ENCODE measurements around the gene ARMC10. TPM values are rescaled to one million over a fixed set of nuclear protein-coding genes. Genes with fewer than 3 reads are reported as not detected.
"Not testable (repeated sequence)": the region's sequence is repeated elsewhere in the genome, so short reads cannot be mapped to it uniquely, and the experiment has no call there.

The ARMC10 gene
- total RNA-seq, 2 experiments from 2014 or later, result 28.3 to 32.9 TPM

DNA sequence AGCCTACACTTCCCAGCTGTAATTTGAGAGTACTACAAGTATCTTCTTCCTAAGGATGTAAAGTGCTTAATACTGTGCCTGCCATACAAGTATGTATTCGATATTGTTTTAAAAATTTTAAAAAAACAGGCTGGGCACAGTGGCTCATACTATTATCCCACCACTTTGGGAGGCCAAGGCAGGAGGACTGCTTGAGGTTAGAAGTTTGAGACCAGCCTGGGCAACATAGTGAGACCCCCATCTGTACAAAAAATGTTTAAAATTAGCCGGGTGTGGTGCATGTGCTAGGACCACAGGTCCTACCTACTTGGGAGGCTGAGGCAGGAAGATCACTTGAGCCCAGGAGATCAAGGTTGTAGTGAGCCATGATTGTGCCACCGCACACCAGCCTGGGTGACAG, 8.3 kb downstream of the ARMC10 start:
- peaks cover 16% of the 10 kb centered on the region for H3K4me1 Mint-ChIP-seq
- DNase-seq, result no peak
- CTCF ChIA-PET, result interaction anchor here (1.5 kb wide), 1 partner anchor 8 kb away, joined by 5 read pairs; the partner anchor contains the start of genes ARMC10 and FBXL13
- H3K27me3 Mint-ChIP-seq, result no peaks in the 10 kb centered on the region
- H3K4me3 Mint-ChIP-seq, result no peak overlapping the region
- peaks cover 18% of the 10 kb centered on the region for H3K36me3 Mint-ChIP-seq (ENCODE audit: low read depth)
- POLR2A ChIA-PET, result no interaction called here
- H3K9me3 Mint-ChIP-seq, result no peaks in the 10 kb centered on the region
- no peak overlapping the region for H3K27ac Mint-ChIP-seq

DNA sequence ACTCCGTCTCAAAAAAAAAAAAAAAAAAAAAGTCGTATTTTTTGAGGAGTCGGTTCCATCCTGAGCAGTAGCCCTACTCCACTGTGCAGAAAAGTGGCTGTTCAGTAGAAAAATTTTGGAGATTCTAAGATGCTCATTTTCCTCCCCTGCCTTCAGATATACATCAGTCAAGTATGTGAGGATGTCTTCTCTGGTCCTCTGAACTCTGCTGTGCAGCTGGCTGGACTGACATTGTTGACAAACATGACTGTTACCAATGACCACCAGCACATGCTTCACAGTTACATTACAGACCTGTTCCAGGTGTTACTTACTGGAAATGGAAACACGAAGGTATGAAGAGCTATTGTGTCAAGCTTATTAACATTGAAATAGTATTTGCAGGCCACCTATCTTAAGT, 17.4 kb downstream of the ARMC10 start:
- H3K27ac Mint-ChIP-seq, DNase-seq, POLR2A ChIA-PET, H3K9me3 Mint-ChIP-seq, H3K4me1 Mint-ChIP-seq, H3K27me3 Mint-ChIP-seq, H3K4me3 Mint-ChIP-seq: not testable (repeated sequence)
- CTCF ChIA-PET, result interaction anchor here (1.0 kb wide), 1 partner anchor 20 kb away, joined by 3 read pairs; no protein-coding TSS in a partner anchor
- H3K36me3 Mint-ChIP-seq (ENCODE audit: low read depth), result peaks cover 49% of the 10 kb centered on the region

DNA sequence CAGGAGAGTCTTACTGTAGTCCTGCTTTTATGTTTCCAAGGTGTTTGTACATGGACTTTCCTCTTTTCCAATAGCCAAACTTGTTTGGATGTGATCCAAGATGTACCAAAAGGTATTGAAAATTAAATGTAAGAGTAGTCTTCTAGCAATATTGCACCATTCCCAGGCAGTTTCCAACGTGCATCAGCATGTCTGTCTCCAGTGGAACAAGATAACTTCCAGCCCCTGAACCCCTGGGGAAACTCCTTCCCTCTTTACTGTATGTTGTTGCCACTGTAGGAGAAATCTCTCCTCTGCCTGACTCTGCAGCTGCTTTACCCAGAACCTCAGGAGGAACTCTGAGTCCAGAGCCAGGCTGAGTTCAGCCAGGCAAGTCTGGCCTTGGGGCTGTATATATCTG, 18.5 kb downstream of the ARMC10 start:
- Mint-ChIP-seq H3K4me3 (no peak overlapping the region), H3K27me3 (no peaks in the 10 kb centered on the region), H3K27ac (no peak overlapping the region), H3K36me3 (ENCODE audit: low read depth) (peaks cover 49% of the 10 kb centered on the region), H3K9me3 (no peaks in the 10 kb centered on the region), H3K4me1 (no peaks in the 10 kb centered on the region)
- no peak for DNase-seq
- ChIA-PET CTCF (no interaction called here), POLR2A (no interaction called here)

DNA sequence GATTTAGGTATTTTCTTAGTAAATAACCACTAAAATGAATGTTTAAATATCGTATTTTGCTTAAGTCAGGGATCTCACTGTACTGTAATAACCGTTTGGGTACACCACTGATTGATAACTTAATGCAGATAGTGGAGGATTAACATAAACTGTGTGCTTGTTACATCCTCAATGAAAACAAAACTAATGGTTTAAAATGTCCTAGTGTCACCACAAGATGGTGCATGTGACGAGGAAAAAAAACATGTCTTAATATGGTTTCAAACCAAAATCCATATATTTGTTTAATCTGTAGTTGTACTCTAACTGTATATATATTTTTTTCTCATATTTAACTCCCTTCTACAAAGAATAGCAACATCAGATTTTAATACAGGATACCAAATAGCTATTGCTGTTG, 19.2 kb downstream of the ARMC10 start:
- Mint-ChIP-seq H3K4me3 (no peak overlapping the region), H3K4me1 (no peaks in the 10 kb centered on the region), H3K27ac (no peak overlapping the region), H3K27me3 (no peaks in the 10 kb centered on the region), H3K36me3 (ENCODE audit: low read depth) (peaks cover 42% of the 10 kb centered on the region), H3K9me3 (no peaks in the 10 kb centered on the region)
- POLR2A ChIA-PET, result no interaction called here
- no peak for DNase-seq
- CTCF ChIA-PET, result no interaction called here

DNA sequence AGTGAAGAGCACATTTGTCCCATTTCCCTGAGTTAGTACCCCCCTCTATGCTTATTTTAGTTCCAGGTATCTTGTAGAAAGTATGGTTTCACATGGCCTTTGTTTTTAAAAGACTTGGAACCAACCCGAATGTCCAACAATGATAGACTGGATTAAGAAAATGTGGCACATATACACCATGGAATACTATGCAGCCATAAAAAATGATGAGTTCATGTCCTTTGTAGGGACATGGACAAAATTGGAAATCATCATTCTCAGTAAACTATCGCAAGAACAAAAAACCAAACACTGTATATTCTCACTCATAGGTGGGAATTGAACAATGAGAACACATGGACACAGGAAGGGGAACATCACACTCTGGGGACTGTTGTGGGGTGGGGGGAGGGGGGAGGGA, 20.6 kb downstream of the ARMC10 start:
- H3K27me3 Mint-ChIP-seq, H3K4me1 Mint-ChIP-seq, H3K27ac Mint-ChIP-seq, POLR2A ChIA-PET, H3K4me3 Mint-ChIP-seq, H3K9me3 Mint-ChIP-seq, DNase-seq: not testable (repeated sequence)
- CTCF ChIA-PET, result interaction anchor here (1.0 to 1.5 kb wide), 2 partner anchors 10 to 16 kb away, joined by 3 read pairs; no protein-coding TSS in a partner anchor
- H3K36me3 Mint-ChIP-seq (ENCODE audit: low read depth), result peaks cover 35% of the 10 kb centered on the region

DNA sequence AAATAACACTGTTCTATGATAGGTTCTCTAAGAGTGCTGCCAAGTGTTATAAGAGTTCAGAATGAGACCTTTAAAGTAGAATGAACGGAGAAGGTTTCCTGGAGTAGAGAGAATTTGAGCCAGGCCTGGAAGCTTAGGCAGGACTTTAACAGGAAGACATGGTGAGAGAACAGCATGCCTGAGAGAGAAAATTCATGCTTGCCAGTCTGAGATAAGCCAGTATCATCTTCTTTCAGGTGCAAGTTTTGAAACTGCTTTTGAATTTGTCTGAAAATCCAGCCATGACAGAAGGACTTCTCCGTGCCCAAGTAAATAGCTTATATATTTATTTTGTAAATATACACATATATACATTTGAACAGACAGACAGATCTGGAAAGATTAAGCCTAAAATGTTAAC, 22.1 kb downstream of the ARMC10 start:
- Mint-ChIP-seq H3K36me3 (ENCODE audit: low read depth) (peaks cover 36% of the 10 kb centered on the region), H3K9me3 (no peaks in the 10 kb centered on the region), H3K4me1 (no peaks in the 10 kb centered on the region), H3K27me3 (no peaks in the 10 kb centered on the region), H3K4me3 (no peak overlapping the region), H3K27ac (no peak overlapping the region)
- ChIA-PET POLR2A (no interaction called here), CTCF (no interaction called here)
- no peak for DNase-seq

DNA sequence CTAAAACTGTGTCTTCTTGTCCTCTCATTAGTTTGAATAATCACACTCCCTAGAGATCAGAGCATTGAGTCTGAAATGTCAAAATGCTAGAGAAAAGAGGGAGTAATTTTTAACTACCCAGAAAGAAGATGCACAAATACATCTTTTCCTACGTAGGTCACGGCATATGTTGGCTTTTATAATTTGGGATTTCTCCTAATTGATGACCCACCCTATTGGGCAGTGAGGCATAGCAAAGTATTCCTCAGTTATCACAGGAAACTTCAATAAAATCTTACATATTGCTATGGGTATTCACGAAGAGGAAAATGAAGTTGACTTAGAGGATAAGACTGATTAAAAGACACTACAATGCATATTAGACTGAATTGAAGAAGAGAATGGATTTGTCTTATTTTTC, 25.4 kb downstream of the ARMC10 start:
- Mint-ChIP-seq H3K36me3 (ENCODE audit: low read depth) (peaks cover 25% of the 10 kb centered on the region), H3K27ac (no peak overlapping the region)
- POLR2A ChIA-PET, result no interaction called here

DNA sequence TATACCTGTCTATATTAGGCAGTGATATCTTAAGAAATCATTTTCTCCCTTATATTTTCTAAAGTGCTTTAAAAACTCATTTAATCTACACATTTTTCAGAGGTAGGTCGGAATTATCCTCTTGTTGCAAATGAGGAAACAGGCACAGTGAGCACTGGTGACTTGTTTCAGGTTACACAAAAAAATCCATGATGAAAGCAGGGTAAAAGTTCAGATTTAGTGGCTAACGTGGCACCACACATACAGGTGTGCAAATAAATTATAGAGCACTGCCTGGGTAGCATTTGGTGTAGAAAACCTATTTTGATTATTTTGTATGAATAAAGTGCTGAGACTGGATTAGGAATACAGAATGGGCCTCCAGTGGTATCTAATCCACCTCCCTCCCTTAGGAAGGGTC, 26.6 kb downstream of the ARMC10 start:
- ChIA-PET CTCF (no interaction called here), POLR2A (no interaction called here)
- Mint-ChIP-seq H3K4me1 (no peaks in the 10 kb centered on the region), H3K9me3 (no peaks in the 10 kb centered on the region), H3K4me3 (no peak overlapping the region), H3K27me3 (no peaks in the 10 kb centered on the region), H3K36me3 (ENCODE audit: low read depth) (peaks cover 21% of the 10 kb centered on the region), H3K27ac (no peak overlapping the region)
- DNase-seq, result no peak

More for the DNA sequence above, 25.4 kb downstream of the ARMC10 start:
- Mint-ChIP-seq H3K27me3 (no peaks in the 10 kb centered on the region), H3K9me3 (no peaks in the 10 kb centered on the region), H3K4me1 (no peaks in the 10 kb centered on the region), H3K4me3 (no peak overlapping the region)
- DNase-seq, result no peak
- CTCF ChIA-PET, result no interaction called here

DNA sequence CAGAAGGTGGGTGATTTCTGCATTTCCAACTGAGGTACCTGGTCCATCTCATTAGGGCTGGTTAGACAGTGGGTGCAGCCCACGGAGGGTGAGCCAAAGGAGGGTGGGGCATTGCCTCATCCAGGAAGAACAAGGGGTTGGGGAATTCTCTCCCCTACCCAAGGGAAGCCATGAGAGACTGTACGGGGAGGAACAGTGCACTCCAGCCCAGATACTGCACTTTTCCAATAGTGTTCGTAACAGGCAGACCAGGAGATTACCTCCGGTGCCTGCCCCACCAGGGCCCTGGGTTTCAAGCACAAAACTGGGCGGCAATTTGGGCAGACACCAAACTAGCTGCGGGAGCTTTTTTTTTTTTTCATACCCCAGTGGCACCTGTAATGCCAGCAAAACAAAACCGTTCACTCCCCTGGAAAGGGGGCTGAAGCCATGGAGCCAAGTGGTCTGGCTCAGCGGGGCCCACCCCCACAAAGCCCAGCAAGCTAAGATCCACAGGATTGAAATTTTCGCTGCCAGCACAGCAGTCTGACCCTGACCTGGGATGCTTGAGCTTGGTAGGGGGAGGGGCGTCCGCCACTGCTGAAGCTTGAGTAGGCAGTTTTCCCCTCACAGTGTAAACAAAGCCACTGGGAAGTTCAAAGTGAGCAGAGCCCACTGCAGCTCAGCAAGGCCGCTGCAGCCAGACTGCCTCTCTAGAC, 31.2 kb downstream of the ARMC10 start:
- CTCF ChIA-PET, result no interaction called here
- Mint-ChIP-seq H3K36me3 (ENCODE audit: low read depth) (peaks cover 34% of the 10 kb centered on the region), H3K27ac (no peak overlapping the region), H3K4me3 (no peak overlapping the region), H3K9me3 (peaks cover 25% of the 10 kb centered on the region), H3K4me1 (peaks cover 12% of the 10 kb centered on the region), H3K27me3 (no peaks in the 10 kb centered on the region)
- DNase-seq, result no peak
- POLR2A ChIA-PET, result no interaction called here

DNA sequence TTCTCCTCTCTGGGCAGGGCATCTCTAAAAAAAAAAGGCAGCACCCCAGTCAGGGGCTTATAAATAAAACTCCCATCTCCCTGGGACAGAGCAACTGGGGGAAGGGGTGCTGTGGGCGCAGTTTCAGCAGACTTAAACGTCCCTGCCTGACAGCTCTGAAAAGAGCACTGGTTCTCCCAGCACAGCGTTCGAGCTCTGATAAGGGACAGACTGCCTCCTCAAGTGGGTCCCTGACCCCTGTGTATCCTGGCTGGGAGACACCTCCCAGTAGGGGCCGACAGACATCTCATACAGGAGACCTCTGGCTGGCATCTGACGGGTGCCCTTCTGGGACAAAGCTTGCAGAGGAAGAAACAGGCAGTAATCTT, 31.7 kb downstream of the ARMC10 start:
- Mint-ChIP-seq H3K9me3 (peaks cover 25% of the 10 kb centered on the region), H3K4me1 (peaks cover 12% of the 10 kb centered on the region), H3K36me3 (ENCODE audit: low read depth) (peaks cover 34% of the 10 kb centered on the region)
- H3K27me3 Mint-ChIP-seq, POLR2A ChIA-PET, H3K27ac Mint-ChIP-seq, CTCF ChIA-PET, H3K4me3 Mint-ChIP-seq, DNase-seq: not testable (repeated sequence)

DNA sequence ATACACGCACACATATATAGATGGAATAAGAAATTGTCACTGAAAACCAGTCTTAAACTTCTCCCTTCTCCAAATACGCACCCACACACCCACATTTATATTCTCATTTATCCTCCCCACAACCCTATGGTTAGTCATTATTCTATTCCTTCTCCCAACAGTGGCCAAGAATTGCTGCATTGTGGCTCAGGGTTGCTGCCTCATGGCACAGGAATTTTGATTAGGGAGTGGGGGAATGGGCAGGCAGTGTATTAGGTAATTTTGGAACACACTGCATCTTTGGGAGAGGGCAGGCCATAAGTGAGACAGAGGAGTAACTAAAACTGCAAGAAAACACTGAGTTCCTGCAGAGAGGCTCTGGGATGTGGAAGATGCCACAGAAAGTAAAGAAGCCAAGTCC, 38.2 kb downstream of the ARMC10 start:
- Mint-ChIP-seq H3K27ac (no peak overlapping the region), H3K4me1 (peaks cover 19% of the 10 kb centered on the region), H3K4me3 (no peak overlapping the region), H3K36me3 (ENCODE audit: low read depth) (peaks cover 29% of the 10 kb centered on the region), H3K9me3 (peaks cover 23% of the 10 kb centered on the region), H3K27me3 (no peaks in the 10 kb centered on the region)
- ChIA-PET CTCF (no interaction called here), POLR2A (no interaction called here)
- no peak for DNase-seq

DNA sequence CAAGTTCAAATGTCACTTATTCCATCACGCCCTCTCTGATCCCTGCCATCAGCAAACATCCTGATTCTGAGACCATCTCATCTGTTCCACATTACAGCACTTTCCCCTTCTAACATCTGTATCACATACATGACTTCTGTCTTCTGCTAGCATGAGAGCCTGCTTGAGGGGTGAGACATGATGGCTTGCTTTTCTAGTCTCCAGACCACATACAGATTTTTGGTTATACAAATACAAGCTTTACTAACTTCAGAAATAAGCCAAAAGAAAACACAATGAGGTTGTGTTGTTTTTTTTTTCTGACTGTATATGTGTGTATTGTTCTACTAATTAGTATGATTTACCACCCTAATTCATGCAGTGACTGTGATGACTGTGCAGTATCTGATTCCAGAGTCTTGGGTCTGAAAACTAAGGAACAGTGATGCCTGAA, 39.7 kb downstream of the ARMC10 start:
- Mint-ChIP-seq H3K27ac (no peak overlapping the region), H3K4me3 (no peak overlapping the region), H3K27me3 (no peaks in the 10 kb centered on the region), H3K9me3 (peaks cover 15% of the 10 kb centered on the region), H3K36me3 (ENCODE audit: low read depth) (peaks cover 26% of the 10 kb centered on the region), H3K4me1 (peaks cover 12% of the 10 kb centered on the region)
- no peak for DNase-seq
- CTCF ChIA-PET, result interaction anchor here (1.5 kb wide), 1 partner anchor 16 kb away, joined by 6 read pairs; no protein-coding TSS in a partner anchor
- POLR2A ChIA-PET, result no interaction called here

DNA sequence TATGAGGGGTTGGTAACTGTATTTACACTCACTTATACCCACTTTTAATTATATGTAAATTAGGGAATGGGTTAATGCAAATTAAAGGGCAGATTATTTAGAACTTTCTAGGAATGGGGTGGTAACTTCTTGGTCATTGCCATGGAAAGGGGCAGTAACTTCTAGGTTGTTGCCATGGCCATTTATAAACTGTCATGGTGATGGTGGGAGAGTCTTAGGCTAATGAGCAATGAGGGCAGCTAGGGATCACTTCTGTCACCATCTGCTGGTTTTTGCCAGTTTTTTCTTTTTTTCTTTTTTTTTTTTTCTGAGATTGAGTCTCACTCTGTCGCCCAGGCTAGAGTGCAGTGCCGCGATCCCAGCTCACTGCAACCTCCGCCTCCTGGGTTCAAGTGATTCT, 40.8 kb downstream of the ARMC10 start:
- Mint-ChIP-seq H3K9me3 (peaks cover 6% of the 10 kb centered on the region), H3K4me3 (no peak overlapping the region), H3K27ac (no peak overlapping the region), H3K4me1 (peaks cover 12% of the 10 kb centered on the region), H3K36me3 (ENCODE audit: low read depth) (peaks cover 18% of the 10 kb centered on the region), H3K27me3 (no peaks in the 10 kb centered on the region)
- ChIA-PET POLR2A (no interaction called here), CTCF (interaction anchor here (1.5 kb wide), 1 partner anchor 15 kb away, joined by 6 read pairs; no protein-coding TSS in a partner anchor)
- no peak for DNase-seq

DNA sequence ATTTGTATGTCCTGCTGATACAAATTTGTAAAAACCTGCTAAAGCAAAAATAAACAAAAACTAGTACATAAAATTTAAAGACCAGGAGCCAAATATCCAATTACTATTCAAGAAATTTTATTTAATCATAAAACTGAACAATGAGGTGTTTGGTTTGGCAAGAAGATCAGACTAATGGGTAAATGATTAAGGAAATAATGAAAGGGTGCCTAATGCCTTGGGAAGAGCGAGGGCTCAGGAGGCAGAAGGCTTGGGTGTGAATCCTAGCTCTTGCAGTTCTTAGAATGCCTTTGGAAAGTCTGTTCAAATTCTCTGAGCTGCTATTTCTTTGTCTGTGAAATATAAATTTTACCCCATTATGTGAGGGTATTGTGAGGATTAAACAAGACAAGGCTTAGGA, 41.6 kb downstream of the ARMC10 start:
- Mint-ChIP-seq H3K9me3 (peaks cover 3% of the 10 kb centered on the region), H3K36me3 (ENCODE audit: low read depth) (peaks cover 13% of the 10 kb centered on the region), H3K27me3 (no peaks in the 10 kb centered on the region), H3K27ac (no peak overlapping the region), H3K4me3 (no peak overlapping the region), H3K4me1 (peaks cover 12% of the 10 kb centered on the region)
- ChIA-PET CTCF (no interaction called here), POLR2A (no interaction called here)
- DNase-seq, result no peak

All from activated CD4-positive, alpha-beta T cell treated with anti-CD3 and anti-CD28 coated beads, Interleukin-2, amount 10 ng/mL, durations not matched to agents 7 days and 5 days (primary cell).